GM12878 (cell line): Measurements from ENCODE around the gene SSR1. TPM values are rescaled to one million over a fixed set of nuclear protein-coding genes. Genes with fewer than 3 reads are reported as not detected.

Source experiments
- ATAC-seq: fragments of 200-7000 bp; cut with Tn5 transposase; 3 replicates; pipeline ENCODE4 v1.9.1; 2020; ENCODE audit warnings: mild to moderate bottlenecking, moderate library complexity
- BruUV-seq: library from RNA; stranded (reverse); fragments of 400-500 nt; replicated peaks from 2 replicates; lab custom pipeline; 2021; lab: Mats Ljungman, UMichigan
- CTCF ChIA-PET: fragments of 300-600 bp; sonication (Branson Sonifier 250); formaldehyde crosslinking; extraction: SDS; loops from one replicate; lab custom pipeline; 2021; ENCODE audit warnings: inconsistent platforms; lab: Yijun Ruan, JAX
- POLR2A ChIA-PET: fragments of 350-600 bp; formaldehyde crosslinking; extraction: SDS; loops from one replicate; lab custom pipeline; 2021; ENCODE audit warnings: inconsistent platforms; lab: Charles Lee
- RAD21 ChIA-PET: fragments of 300-600 bp; sonication (Branson Sonifier 250); formaldehyde crosslinking; loops from one replicate; lab custom pipeline; 2023; ENCODE audit warnings: antibody characterized with exemption; ENCODE audit not compliant: unreplicated experiment; lab: Charles Lee
- SMC1A ChIA-PET: fragments of 300-600 bp; sonication (Branson Sonifier 250); formaldehyde crosslinking; loops from one replicate; lab custom pipeline; 2023; ENCODE audit not compliant: unreplicated experiment, uncharacterized antibody; lab: Charles Lee
- DNase-seq: peaks from one replicate; pipeline ENCODE4 v3.0.0-alpha.2; 2011; ENCODE audit warnings: low read depth, low spot score
- FAIRE-seq: peaks from 3 replicates; lab custom pipeline; 2011; peaks lifted over from hg19 to GRCh38; lab: Jason Lieb, UNC
- H2AFZ ChIP-seq: 2 replicates; pipeline ENCODE4 v1.6.0; 2011; ENCODE audit warnings: low read depth, low read length, control low read depth; ENCODE audit not compliant: control insufficient read depth
- H3K27ac ChIP-seq: 2 replicates; pipeline ENCODE4 v1.5.1; 2011; ENCODE audit warnings: control low read depth; ENCODE audit not compliant: control insufficient read depth, insufficient read depth
- H3K27me3 ChIP-seq, 2 experiments: replicated peaks in 1 of 2; 2 replicates each; pipeline versions ENCODE4 v1.6.0 to v1.6.1; 2011; ENCODE audit warnings: low read length in 1 of 2; ENCODE audit not compliant: control insufficient read depth in 2 of 2, insufficient read depth in 2 of 2
- H3K36me3 ChIP-seq, 2 experiments: 2 replicates each; pipeline ENCODE4 v1.5.1; 2011; ENCODE audit warnings: low read length in 1 of 2; ENCODE audit not compliant: control insufficient read depth in 2 of 2, insufficient read depth in 2 of 2
- H3K4me1 ChIP-seq: 2 replicates; pipeline ENCODE4 v1.6.1; 2011; ENCODE audit warnings: mild to moderate bottlenecking, low read length, moderate library complexity, mixed read lengths; ENCODE audit not compliant: control insufficient read depth, insufficient read depth
- H3K4me2 ChIP-seq: 2 replicates; pipeline ENCODE4 v1.6.0; 2011; ENCODE audit warnings: control low read depth; ENCODE audit not compliant: control insufficient read depth, insufficient read depth
- H3K4me3 ChIP-seq: fragments of 200-600 bp; sonication (generic); 2 replicates; pipeline ENCODE4 v1.5.1; 2016
- H3K79me2 ChIP-seq: 2 replicates; pipeline ENCODE4 v1.6.0; 2011; ENCODE audit warnings: low read length; ENCODE audit not compliant: control insufficient read depth, insufficient read depth
- H3K9ac ChIP-seq: 2 replicates; pipeline ENCODE4 v1.8.0; 2011; ENCODE audit warnings: low read length, control low read depth, mixed read lengths; ENCODE audit not compliant: control insufficient read depth, insufficient read depth
- H3K9me3 ChIP-seq: replicated peaks from 3 replicates; pipeline ENCODE4 v1.5.1; 2011; ENCODE audit warnings: mild to moderate bottlenecking, low read length; ENCODE audit not compliant: control insufficient read depth, insufficient read depth
- H4K20me1 ChIP-seq: 2 replicates; pipeline ENCODE4 v1.6.0; 2011; ENCODE audit not compliant: control insufficient read depth, insufficient read depth
- ATF3 ChIP-seq: IDR thresholded peaks from 2 replicates; pipeline ENCODE4 v1.6.1; 2011; ENCODE audit warnings: low read depth, mild to moderate bottlenecking, low read length, moderate library complexity, borderline replicate concordance; ENCODE audit errors: extremely low read depth
- CTCF ChIP-seq, 3 experiments: IDR thresholded peaks in 2 of 3; conservative IDR thresholded peaks in 1 of 3; 2 replicates each; pipeline ENCODE4 v1.5.1; 2011; ENCODE audit warnings: low read depth in 3 of 3, low read length in 3 of 3, mild to moderate bottlenecking in 3 of 3, control low read depth in 2 of 3, moderate library complexity in 2 of 3, inconsistent platforms in 1 of 3, mixed read lengths in 1 of 3; ENCODE audit not compliant: control insufficient read depth in 2 of 3, insufficient read depth in 1 of 3; ENCODE audit errors: extremely low read depth in 1 of 3
- ELK1 ChIP-seq: IDR thresholded peaks from 2 replicates; pipeline ENCODE4 v1.6.1; 2012; ENCODE audit warnings: low read depth, low read length, improper control_type of control experiment
- GATAD2B ChIP-seq: fragments of 450-650 bp; conservative IDR thresholded peaks from 2 replicates; pipeline ENCODE4 v1.6.1; 2017; ENCODE audit warnings: low read depth, mild to moderate bottlenecking, moderate library complexity
- HDAC6 ChIP-seq: fragments of 200-600 bp; sonication (generic); IDR thresholded peaks from one replicate; pipeline ENCODE4 v1.8.0; 2017; ENCODE audit warnings: antibody characterized with exemption; ENCODE audit not compliant: unreplicated experiment
- IKZF1 ChIP-seq: fragments of 450-650 bp; conservative IDR thresholded peaks from 2 replicates; pipeline ENCODE4 v1.6.1; 2017; ENCODE audit warnings: antibody characterized with exemption, mild to moderate bottlenecking
- IRF4 ChIP-seq: IDR thresholded peaks from 2 replicates; pipeline ENCODE4 v1.6.1; 2011; ENCODE audit warnings: low read depth, low read length
- JUNB ChIP-seq: IDR thresholded peaks from 2 replicates; pipeline ENCODE4 v1.6.1; 2016; ENCODE audit warnings: antibody characterized with exemption, mild to moderate bottlenecking
- KAT2A ChIP-seq: conservative IDR thresholded peaks from 2 replicates; pipeline ENCODE4 v1.6.1; 2011; ENCODE audit warnings: low read depth, low read length; ENCODE audit not compliant: control insufficient read depth
- NFYA ChIP-seq: IDR thresholded peaks from 2 replicates; pipeline ENCODE4 v1.6.1; 2011; ENCODE audit warnings: low read depth, mild to moderate bottlenecking, low read length, improper control_type of control experiment, borderline replicate concordance
- PAX8 ChIP-seq: fragments of 450-650 bp; IDR thresholded peaks from 2 replicates; pipeline ENCODE4 v1.6.1; 2017; ENCODE audit warnings: mild to moderate bottlenecking, moderate library complexity
- REST ChIP-seq: IDR thresholded peaks from 2 replicates; pipeline ENCODE4 v1.6.1; 2012; ENCODE audit warnings: mild to moderate bottlenecking, low read depth, low read length
- USF2 ChIP-seq: IDR thresholded peaks from 2 replicates; pipeline ENCODE4 v1.6.1; 2011; ENCODE audit warnings: low read depth, low read length, improper control_type of control experiment, borderline replicate concordance
- ZNF384 ChIP-seq: IDR thresholded peaks from 2 replicates; pipeline ENCODE4 v1.6.1; 2012; ENCODE audit warnings: low read depth, mild to moderate bottlenecking, low read length, improper control_type of control experiment, borderline replicate concordance
- ZSCAN29 ChIP-seq: fragments of 450-650 bp; IDR thresholded peaks from 2 replicates; pipeline ENCODE4 v1.6.1; 2017; ENCODE audit warnings: mild to moderate bottlenecking, moderate library complexity
- WGBS: methylation state at CpG from one replicate; pipeline ENCODE4 v1.1.6; 2016; ENCODE audit warnings: low lambda C conversion rate; ENCODE audit not compliant: insufficient replicate concordance, insufficient coverage; ENCODE audit errors: missing lambda C conversion rate; 5-methylcytosine and 5-hydroxymethylcytosine counted together
- in situ Hi-C: fragments of 300-500 bp; cut with MboI; formaldehyde crosslinking; loops from 9 replicates; pipeline ENCODE4 v1.14.3; 2018; ENCODE audit warnings: mixed read lengths
- intact Hi-C: fragments of 100-400 bp; cut with micrococcal nuclease; formaldehyde crosslinking; loops from one replicate; pipeline ENCODE4 v1.14.2; 2022; ENCODE audit not compliant: unreplicated experiment
- polyA plus RNA-seq, 11 experiments: library from polyadenylated mRNA; depleted of rRNA in 4 of 11; unstranded in 6 of 11; stranded (reverse) in 5 of 11; fragments of >200 nt; fragmentation: Nextera tagmentation in 4 of 11; fragmentation: Illumina TruSeq in 1 of 11; extraction: Ambion mirVana in 4 of 11; extraction: Trizol in 1 of 11; gene quantifications; 1 replicate in 1 of 11; 2 replicates in 10 of 11; pipeline versions ENCODE4 v1.2.1 to v1.2.3, GENCODE V29; 2011 to 2016; ENCODE audit warnings: inconsistent platforms in 2 of 11, missing spikeins in 2 of 11, low read depth in 1 of 11
- total RNA-seq, 4 experiments: library from RNA; depleted of rRNA in 3 of 4; stranded (reverse); fragments of >200 nt in 3 of 4; fragmentation: Illumina TruSeq in 1 of 4; extraction: Trizol in 1 of 4; gene quantifications; 2 replicates each; pipeline versions ENCODE4 v1.2.1 to v1.2.3, GENCODE V29; 2013 to 2021

SSR1 gene
- total and polyA plus RNA-seq, 10 of the 15 experiments (the other 5 are each of a cell fraction or from before 2014, with no cell fraction given): 42.0 to 209 (median 128) TPM

- TF ChIP-seq REST (no peak), ZSCAN29 (no peak), IRF4 (no peak), IKZF1 (no peak), GATAD2B (no peak)
Observed at GRCh38 chr6:7292596-7293255, 20.3 kb downstream of the SSR1 start (continued).

GRCh38 chr6:7290079-7290478, 22.9 kb downstream of the SSR1 start:
- FAIRE-seq (no peak), DNase-seq (no peak), ATAC-seq (no peak)
- ChIA-PET RAD21 (no interaction called here), SMC1A (interaction anchor here (1.8 kb wide), 1 partner anchor 12 kb away, joined by 6 read pairs; no protein-coding TSS in a partner anchor), POLR2A (no interaction called here), CTCF (interaction anchor here (1.2 kb wide), 1 partner anchor 15 kb away, joined by 3 read pairs; no protein-coding TSS in a partner anchor)
- in situ Hi-C loops: no loop called here
- H3K4me2 ChIP-seq: no peak overlapping the region
- H3K9ac ChIP-seq: no peak overlapping the region
- 95% methylated on average over 1 of the region's 1 CpG for whole genome bisulfite sequencing
- no peaks in the 10 kb centered on the region for H4K20me1 ChIP-seq
- H2AFZ ChIP-seq: no peak overlapping the region
- no peaks in the 10 kb centered on the region for H3K27me3 ChIP-seq
- intact Hi-C loops: no loop called here
- peaks cover 6 to 24% of the 10 kb centered on the region in 2 experiments for H3K36me3 ChIP-seq
- H3K9me3 ChIP-seq: no peaks in the 10 kb centered on the region
- no peak overlapping the region for H3K27ac ChIP-seq
- no peak overlapping the region for H3K4me3 ChIP-seq
- no TSS peak for BruUV-seq
- no peaks in the 10 kb centered on the region for H3K79me2 ChIP-seq
- H3K4me1 ChIP-seq: no peaks in the 10 kb centered on the region
- TF ChIP-seq HDAC6: no peak
- no peak for TF ChIP-seq JUNB
- TF ChIP-seq USF2: no peak
- TF ChIP-seq ELK1: no peak
- TF ChIP-seq PAX8: no peak
- no peak for TF ChIP-seq ZNF384
- TF ChIP-seq NFYA: no peak
- no peak for TF ChIP-seq CTCF (IDR thresholded peaks at IDR 0.05 in 2 of 3, conservative IDR thresholded peaks at IDR 0.05 in 1 of 3; ENCODE audit: control insufficient read depth in 2 of 3, extremely low read depth in 1 of 3, insufficient read depth in 1 of 3, low read depth in 3 of 3, low read length in 3 of 3)
- no peak for TF ChIP-seq ATF3
- TF ChIP-seq KAT2A: no peak
